HCT116 (cell line): ENCODE measurements around the gene DAAM1. TPM values are rescaled to one million over a fixed set of nuclear protein-coding genes. Genes with fewer than 3 reads are reported as not detected.

ENCODE experiments used
- ATAC-seq: fragments of 200-7000 bp; cut with Tn5 transposase; 2 replicates; pipeline ENCODE4 v1.9.1; 2020; ENCODE audit warnings: mild to moderate bottlenecking, moderate library complexity
- BruUV-seq: library from RNA; stranded (reverse); fragments of 400-500 nt; replicated peaks from 2 replicates; lab custom pipeline; 2021; lab: Mats Ljungman, UMichigan
- CTCF ChIA-PET: fragments of 300-600 bp; sonication (Branson Sonifier 250); formaldehyde crosslinking; loops from one replicate; lab custom pipeline; 2021; ENCODE audit warnings: antibody characterized with exemption; lab: Charles Lee
- POLR2A ChIA-PET: fragments of 300-600, 350-600 bp; sonication (Branson Sonifier 250); formaldehyde crosslinking; loops from one replicate; lab custom pipeline; 2021; ENCODE audit warnings: antibody characterized with exemption; lab: Charles Lee
- RAD21 ChIA-PET, 2 experiments: fragments of 300-600 bp; sonication (Branson Sonifier 250); formaldehyde crosslinking; loops; one replicate each; lab custom pipeline; 2023; ENCODE audit warnings: low total read pairs in 2 of 2; ENCODE audit not compliant: uncharacterized antibody in 2 of 2, unreplicated experiment in 2 of 2, low non-redundant PET in 1 of 2; lab: Charles Lee
- DNase-seq: peaks from one replicate; pipeline ENCODE4 v3.0.0-alpha.2; 2010; ENCODE audit warnings: low read depth, low spot score
- H2AFZ ChIP-seq: fragments of 200-600 bp; shearing (Covaris generic), sonication (generic); 2 replicates; pipeline ENCODE4 v1.6.1; 2017; ENCODE audit warnings: low read depth, mixed run types, mixed read lengths, antibody characterized with exemption, low read length; ENCODE audit not compliant: poor library complexity, severe bottlenecking
- H3K27ac ChIP-seq: 2 replicates; pipeline ENCODE4 v1.5.1; 2012; ENCODE audit warnings: low read depth, low read length
- H3K27me3 ChIP-seq: fragments of 200-600 bp; sonication (generic); 2 replicates; pipeline ENCODE4 v1.6.1; 2016; ENCODE audit warnings: mixed run types, low read length, mixed read lengths; ENCODE audit not compliant: insufficient read depth
- H3K36me3 ChIP-seq, 2 experiments: fragments of 200-500 bp in 1 of 2; fragments of 200-600 bp in 1 of 2; sonication (Bioruptor generic) in 1 of 2; sonication (generic) in 1 of 2; 2 replicates each; pipeline versions ENCODE4 v1.5.1 to v1.6.1; 2014 to 2016; ENCODE audit warnings: low read length in 2 of 2, inconsistent platforms in 1 of 2, mixed read lengths in 1 of 2, mixed run types in 1 of 2; ENCODE audit not compliant: insufficient read depth in 2 of 2, control insufficient read depth in 1 of 2
- H3K4me1 ChIP-seq, 2 experiments: fragments of 200-600 bp in 1 of 2; sonication (generic) in 1 of 2; 2 replicates each; pipeline versions ENCODE4 v1.5.1 to v1.6.1; 2012 to 2017; ENCODE audit warnings: low read length in 2 of 2, inconsistent platforms in 1 of 2, mild to moderate bottlenecking in 1 of 2, mixed read lengths in 1 of 2, mixed run types in 1 of 2, moderate library complexity in 1 of 2; ENCODE audit not compliant: insufficient read depth in 2 of 2, control insufficient read depth in 1 of 2
- H3K4me2 ChIP-seq: fragments of 200-600 bp; sonication (generic); 2 replicates; pipeline ENCODE4 v1.6.1; 2017; ENCODE audit warnings: mixed run types, low read length, mixed read lengths
- H3K4me3 ChIP-seq, 2 experiments: fragments of 200-600 bp in 1 of 2; sonication (generic) in 1 of 2; replicated peaks in 1 of 2; 2 replicates each; pipeline ENCODE4 v1.5.1; 2011 to 2016; ENCODE audit warnings: low read length in 2 of 2, control low read depth in 1 of 2, low read depth in 1 of 2, mild to moderate bottlenecking in 1 of 2, mixed read lengths in 1 of 2, mixed run types in 1 of 2
- H3K79me2 ChIP-seq: fragments of 200-600 bp; sonication (generic); 2 replicates; pipeline ENCODE4 v1.6.1; 2017; ENCODE audit warnings: mild to moderate bottlenecking, mixed run types, low read length, moderate library complexity, mixed read lengths; ENCODE audit not compliant: insufficient read depth
- H3K9ac ChIP-seq: fragments of 200-600 bp; sonication (generic); 2 replicates; pipeline ENCODE4 v1.6.1; 2016; ENCODE audit warnings: low read length, mixed read lengths
- H3K9me2 ChIP-seq: fragments of 200-600 bp; sonication (generic), shearing (Covaris generic); 2 replicates; pipeline ENCODE4 v1.6.1; 2017; ENCODE audit warnings: mixed run types, mild to moderate bottlenecking, moderate library complexity; ENCODE audit not compliant: insufficient read depth
- H3K9me3 ChIP-seq, 2 experiments: fragments of 200-500 bp in 1 of 2; fragments of 200-600 bp in 1 of 2; sonication (Bioruptor generic) in 1 of 2; sonication (generic) in 1 of 2; 2 replicates each; pipeline ENCODE4 v1.6.1; 2014 to 2017; ENCODE audit warnings: low read length in 2 of 2, mixed read lengths in 2 of 2, inconsistent platforms in 1 of 2, low read depth in 1 of 2, mild to moderate bottlenecking in 1 of 2, mixed run types in 1 of 2, moderate library complexity in 1 of 2; ENCODE audit not compliant: control insufficient read depth in 1 of 2, insufficient read depth in 1 of 2
- H4K20me1 ChIP-seq: fragments of 200-600 bp; sonication (generic), shearing (Covaris generic); 2 replicates; pipeline ENCODE4 v1.6.1; 2017; ENCODE audit warnings: mixed run types, mild to moderate bottlenecking, moderate library complexity; ENCODE audit not compliant: insufficient read depth
- ATF3 ChIP-seq: IDR thresholded peaks from 2 replicates; pipeline ENCODE4 v1.6.1; 2012
- CEBPB ChIP-seq: IDR thresholded peaks from 2 replicates; pipeline ENCODE4 v1.6.1; 2012; ENCODE audit warnings: low read depth
- EGR1 ChIP-seq: IDR thresholded peaks from 2 replicates; pipeline ENCODE4 v1.6.1; 2012; ENCODE audit warnings: low read depth
- ELF1 ChIP-seq: IDR thresholded peaks from 2 replicates; pipeline ENCODE4 v1.6.1; 2012; ENCODE audit warnings: low read depth, borderline replicate concordance
- FOSL1 ChIP-seq: IDR thresholded peaks from 2 replicates; pipeline ENCODE4 v1.6.1; 2012; ENCODE audit warnings: low read depth
- POLR2A ChIP-seq: IDR thresholded peaks from 2 replicates; pipeline ENCODE4 v1.7.0; 2011; ENCODE audit warnings: borderline replicate concordance; ENCODE audit not compliant: insufficient read depth, insufficient read length; ENCODE audit errors: extremely low read depth
- POLR2AphosphoS5 ChIP-seq: IDR thresholded peaks from 2 replicates; pipeline ENCODE4 v1.6.1; 2011; ENCODE audit warnings: mild to moderate bottlenecking, low read depth, low read length, moderate library complexity
- RAD21 ChIP-seq: IDR thresholded peaks from 2 replicates; pipeline ENCODE4 v1.6.1; 2012; ENCODE audit warnings: low read depth, mild to moderate bottlenecking
- SIN3A ChIP-seq: IDR thresholded peaks from 2 replicates; pipeline ENCODE4 v1.6.1; 2012; ENCODE audit warnings: low read depth
- SRF ChIP-seq: IDR thresholded peaks from 2 replicates; pipeline ENCODE4 v1.6.1; 2012; ENCODE audit warnings: low read depth
- ZNF274 ChIP-seq: fragments of 200-500 bp; sonication (Bioruptor generic); IDR thresholded peaks from 2 replicates; pipeline ENCODE4 v1.6.1; 2014; ENCODE audit warnings: mild to moderate bottlenecking, low read depth, low read length, inconsistent platforms
- intact Hi-C: fragments of 100-400 bp; cut with micrococcal nuclease; formaldehyde crosslinking; loops from 2 replicates; pipeline ENCODE4 v1.10.0; 2022
- total RNA-seq: library from RNA; stranded (reverse); gene quantifications from one replicate; pipeline ENCODE4 v1.2.1, GENCODE V29; 2021; ENCODE audit not compliant: unreplicated experiment

The DAAM1 gene
- total RNA-seq, 1 experiment from 2014 or later, result 10.7 TPM

GRCh38 chr14:59206892-59207291 lies 18.4 kb downstream of the DAAM1 start (continued):
- TF ChIP-seq ATF3 (no peak), ZNF274 (no peak), FOSL1 (no peak)
- TF ChIP-seq, all 23 proteins: peak for 0

- ChIA-PET RAD21 (no interaction called here), POLR2A (no interaction called here), CTCF (no interaction called here)
- Histone ChIP-seq H2AFZ (no peak overlapping the region), H3K4me3 (no peak overlapping the region), H3K79me2 (no peaks in the 10 kb centered on the region), H3K27ac (no peak overlapping the region), H3K36me3 (no peaks in the 10 kb centered on the region), H4K20me1 (no peaks in the 10 kb centered on the region), H3K4me1 (peaks cover 0 to 6% of the 10 kb centered on the region in 2 experiments; a peak in 2 of 4 replicates), H3K9me3 (no peaks in the 10 kb centered on the region), H3K9ac (no peak overlapping the region), H3K27me3 (no peaks in the 10 kb centered on the region), H3K9me2 (no peaks in the 10 kb centered on the region), H3K4me2 (no peak overlapping the region)
- ATAC-seq (no peak), DNase-seq (no peak)
- no peak for TF ChIP-seq ZNF274
- no peak for TF ChIP-seq SRF
- TF ChIP-seq POLR2A, result no peak
- TF ChIP-seq ELF1, result no peak
- no peak for TF ChIP-seq CEBPB
- no peak for TF ChIP-seq FOSL1
- no peak for TF ChIP-seq RAD21
- no peak for TF ChIP-seq POLR2AphosphoS5
- no peak for TF ChIP-seq ATF3
- TF ChIP-seq SIN3A, result no peak
- TF ChIP-seq EGR1, result no peak
- intact Hi-C loops, result no loop called here
- BruUV-seq, result no TSS peak
Measured at GRCh38 chr14:59207506-59207933, 19.1 kb downstream of the DAAM1 start.
